Measurements from ENCODE around the gene SYT14.
"Not testable (repeated sequence)": the region's sequence is repeated elsewhere in the genome, so short reads cannot be mapped to it uniquely, and the experiment has no call there.

The SYT14 gene

GRCh38 chr1:210031473-210031872, 93.5 kb downstream of the SYT14 start:
- no peak for DNase-seq

GRCh38 chr1:210043058-210043457, 105.0 kb downstream of the SYT14 start:
- DNase-seq = no peak

GRCh38 chr1:210049616-210050015, 111.6 kb downstream of the SYT14 start:
- no peak for DNase-seq

GRCh38 chr1:210050491-210050890, 112.5 kb downstream of the SYT14 start:
- DNase-seq = not testable (repeated sequence)

- no peak for DNase-seq
These were observed 115.1 kb downstream of the SYT14 start for GRCh38 chr1:210053126-210053525.

- no peak for DNase-seq
These were observed 119.6 kb downstream of the SYT14 start for GRCh38 chr1:210057593-210057992.

- DNase-seq = no peak
These were observed 124.0 kb downstream of the SYT14 start for GRCh38 chr1:210061992-210062391.

GRCh38 chr1:210070531-210070930, 132.5 kb downstream of the SYT14 start:
- DNase-seq = no peak

GRCh38 chr1:210072129-210072528, 134.1 kb downstream of the SYT14 start:
- DNase-seq = no peak

GRCh38 chr1:210072896-210073504, 135.0 kb downstream of the SYT14 start:
- no peak for DNase-seq

GRCh38 chr1:210074904-210075303, 136.9 kb downstream of the SYT14 start:
- no peak for DNase-seq

GRCh38 chr1:210076620-210077019, 138.6 kb downstream of the SYT14 start:
- no peak for DNase-seq

- no peak for DNase-seq
These were observed 143.5 kb downstream of the SYT14 start for GRCh38 chr1:210081494-210081893.

- no peak for DNase-seq
These were observed 147.3 kb downstream of the SYT14 start for GRCh38 chr1:210085359-210085758.

GRCh38 chr1:210087058-210087457, 149.0 kb downstream of the SYT14 start:
- no peak for DNase-seq

GRCh38 chr1:210089855-210090254, 151.8 kb downstream of the SYT14 start:
- DNase-seq = no peak

GRCh38 chr1:210092366-210092765, 154.3 kb downstream of the SYT14 start:
- no peak for DNase-seq

- no peak for DNase-seq
These were observed 155.4 kb downstream of the SYT14 start for GRCh38 chr1:210093461-210093860.

GRCh38 chr1:210098356-210098755, 160.3 kb downstream of the SYT14 start:
- DNase-seq = no peak

- no peak for DNase-seq
These were observed 161.9 kb downstream of the SYT14 start for GRCh38 chr1:210099921-210100320.

GRCh38 chr1:210104103-210104502, 166.1 kb downstream of the SYT14 start:
- DNase-seq = no peak

- not testable (repeated sequence) for DNase-seq
These were observed 174.9 kb downstream of the SYT14 start for GRCh38 chr1:210112906-210113305.

GRCh38 chr1:210117198-210117597, 179.2 kb downstream of the SYT14 start:
- DNase-seq = no peak

- no peak for DNase-seq
These were observed 179.7 kb downstream of the SYT14 start for GRCh38 chr1:210117681-210118170.

- DNase-seq = no peak
These were observed 185.4 kb downstream of the SYT14 start for GRCh38 chr1:210123383-210123782.
